Right lobe of liver (tissue), 6 donors: Measurements from ENCODE around the gene AHNAK2. TPM values are rescaled to one million over a fixed set of nuclear protein-coding genes. Genes with fewer than 3 reads are reported as not detected.

Source experiments
- ATAC-seq, 4 donors: fragments of 200-7000 bp; cut with Tn5 transposase; one replicate each; pipeline ENCODE4 v1.9.1; 2020; ENCODE audit warnings: mild to moderate bottlenecking in 4 of 4, moderate library complexity in 4 of 4
- DNase-seq, 3 donors: peaks; one replicate each; pipeline ENCODE4 v3.0.0-alpha.2; 2020
- H3K27ac ChIP-seq, 3 donors: fragments of 200-600 bp; one replicate each; pipeline ENCODE4 v1.8.0; 2022
- H3K27me3 ChIP-seq, 2 donors: fragments of 200-600 bp; one replicate each; pipeline ENCODE4 v1.8.0; 2022
- H3K36me3 ChIP-seq, 4 donors: fragments of 200-600 bp; sonication (generic) in 1 of 4; one replicate each; pipeline versions ENCODE4 v1.5.1 to v1.8.0; 2017 to 2022; ENCODE audit warnings: control low read depth in 1 of 4
- H3K4me1 ChIP-seq, 4 donors: fragments of 200-600 bp; sonication (generic) in 1 of 4; one replicate each; pipeline versions ENCODE4 v1.5.1 to v1.8.0; 2017 to 2022; ENCODE audit warnings: control low read depth in 1 of 4
- H3K4me3 ChIP-seq, 3 donors: fragments of 200-600 bp; one replicate each; pipeline ENCODE4 v1.8.0; 2022
- H3K9me3 ChIP-seq, 4 donors: fragments of 200-600 bp; sonication (generic) in 1 of 4; one replicate each; pipeline versions ENCODE4 v1.5.1 to v1.8.0; 2017 to 2022; ENCODE audit warnings: control low read depth in 1 of 4
- CTCF ChIP-seq, 4 donors: fragments of 200-600 bp in 3 of 4; fragments of 450-650 bp in 1 of 4; IDR thresholded peaks; one replicate each; pipeline versions ENCODE4 v1.5.1 to v1.8.0; 2016 to 2022; ENCODE audit warnings: antibody characterized with exemption in 4 of 4, mild to moderate bottlenecking in 2 of 4
- POLR2A ChIP-seq: fragments of 450-650 bp; IDR thresholded peaks from one replicate; pipeline ENCODE4 v1.6.1; 2017; ENCODE audit warnings: antibody characterized with exemption, mild to moderate bottlenecking
- WGBS: methylation state at CpG from one replicate; pipeline ENCODE4 v1.1.6; 2018; ENCODE audit warnings: low coverage, low lambda C conversion rate; ENCODE audit not compliant: insufficient coverage; ENCODE audit errors: missing lambda C conversion rate; 5-methylcytosine and 5-hydroxymethylcytosine counted together
- intact Hi-C, 2 donors: fragments of 100-400 bp; cut with DNase I; formaldehyde crosslinking; loops; one replicate each; pipeline versions ENCODE4 v1.11.2 to v1.14.1; 2022
- total RNA-seq, 6 experiments: library from RNA; depleted of rRNA in 2 of 6; stranded (reverse); fragments of >200 nt in 2 of 6; fragmentation: NEBNext Ultra II Directional in 3 of 6; extraction: Animal tissue kit (Norgen Biotek cat#: 25700) in 3 of 6; gene quantifications; one replicate each; pipeline versions ENCODE4 v1.1.0 to v1.2.4, GENCODE V29; 2016 to 2023
- donor health status: DM: no; HTN: yes; CAD: no.
- donor health status: DM: no; HTN: no; CAD: no.
- donor health status: DM: no; HTN: no; CAD: no.
- donor health status: DM: no; HTN: yes; CAD: no.
- donor health status: DM: no; HTN: yes; CAD: no.

Gene AHNAK2
- total RNA-seq, 6 experiments from 2014 or later: 2.1 to 12.2 (median 4.6) TPM

GRCh38 chr14:104931771-104932675 is 46.2 kb downstream of the AHNAK2 start:
- Histone ChIP-seq H3K27me3 (no peaks in the 10 kb centered on the region), H3K4me1 (peaks cover 0 to 11% (median 0%) of the 10 kb centered on the region in 4 donors), H3K4me3 (no peak overlapping the region), H3K9me3 (no peaks in the 10 kb centered on the region), H3K27ac (no peak overlapping the region), H3K36me3 (no peaks in the 10 kb centered on the region)
- TF ChIP-seq POLR2A (no peak), CTCF (IDR thresholded peaks at IDR 0.05) (no peak)
- ATAC-seq (no peak), DNase-seq (peak in 2 of 3 donors; percentile 45 to 55)
- intact Hi-C loops: no loop called here
- WGBS: no CpG with 5 or more reads among the region's 64 CpGs

GRCh38 chr14:104931304-104931770 is 46.8 kb downstream of the AHNAK2 start:
- 81% methylated on average over 3 of the region's 9 CpGs for WGBS
- Histone ChIP-seq H3K27ac (no peak overlapping the region), H3K4me3 (no peak overlapping the region), H3K36me3 (no peaks in the 10 kb centered on the region), H3K4me1 (peaks cover 0 to 11% (median 0%) of the 10 kb centered on the region in 4 donors), H3K9me3 (no peaks in the 10 kb centered on the region), H3K27me3 (no peaks in the 10 kb centered on the region)
- intact Hi-C loops: no loop called here
- ATAC-seq (no peak), DNase-seq (no peak)
- no peak for TF ChIP-seq CTCF (IDR thresholded peaks at IDR 0.05)
- no peak for TF ChIP-seq POLR2A

- Histone ChIP-seq H3K27ac (no peak overlapping the region), H3K9me3 (no peaks in the 10 kb centered on the region), H3K4me3 (no peak overlapping the region), H3K4me1 (peaks cover 0 to 11% (median 0%) of the 10 kb centered on the region in 4 donors), H3K27me3 (no peaks in the 10 kb centered on the region), H3K36me3 (no peaks in the 10 kb centered on the region)
- DNase-seq (peak in 2 of 3 donors; percentile 40 to 45), ATAC-seq (no peak)
- WGBS: 80% methylated on average over 1 of the region's 10 CpGs
- no peak for TF ChIP-seq POLR2A
- no peak for TF ChIP-seq CTCF (IDR thresholded peaks at IDR 0.05)
- intact Hi-C loops: no loop called here
These were observed 47.5 kb downstream of the AHNAK2 start for GRCh38 chr14:104930526-104931303.

GRCh38 chr14:104929268-104930230 is 48.6 kb downstream of the AHNAK2 start:
- intact Hi-C loops: no loop called here
- no peaks in the 10 kb centered on the region for H3K27me3 ChIP-seq
- WGBS: 60% methylated on average over 1 of the region's 15 CpGs
- TF ChIP-seq CTCF (IDR thresholded peaks at IDR 0.05) (no peak), POLR2A (no peak)
- no peak overlapping the region for H3K27ac ChIP-seq
- H3K36me3 ChIP-seq: no peaks in the 10 kb centered on the region
- peaks cover 0 to 11% (median 0%) of the 10 kb centered on the region in 4 donors for H3K4me1 ChIP-seq
- DNase-seq: peak in 1 of 3 donors; percentile 48
- ATAC-seq: no peak
- no peak overlapping the region for H3K4me3 ChIP-seq
- no peaks in the 10 kb centered on the region for H3K9me3 ChIP-seq
